ENCODE results near the gene IFI27L1.

IFI27L1 gene

GRCh38 chr14:94081386-94081820, 293 bp downstream of the IFI27L1 start:
- no peak for DNase-seq

GRCh38 chr14:94087891-94088290, 6.8 kb downstream of the IFI27L1 start:
- no peak for DNase-seq

GRCh38 chr14:94088516-94088915, 7.4 kb downstream of the IFI27L1 start:
- no peak for DNase-seq

GRCh38 chr14:94089479-94089878, 8.4 kb downstream of the IFI27L1 start:
- DNase-seq = no peak

- no peak for DNase-seq
Observed at GRCh38 chr14:94093418-94093817, 12.3 kb downstream of the IFI27L1 start.

GRCh38 chr14:94097091-94097490, 16.0 kb downstream of the IFI27L1 start:
- DNase-seq = peak; percentile 37

- DNase-seq = no peak
Observed at GRCh38 chr14:94098326-94098992, 17.3 kb downstream of the IFI27L1 start.

- no peak for DNase-seq
Observed at GRCh38 chr14:94099006-94099405, 17.9 kb downstream of the IFI27L1 start.

GRCh38 chr14:94100847-94101246, 19.7 kb downstream of the IFI27L1 start:
- no peak for DNase-seq

- DNase-seq = no peak
Observed at GRCh38 chr14:94101748-94102147, 20.6 kb downstream of the IFI27L1 start.

GRCh38 chr14:94102768-94103482, 21.8 kb downstream of the IFI27L1 start:
- no peak for DNase-seq

GRCh38 chr14:94103554-94104150, 22.5 kb downstream of the IFI27L1 start:
- no peak for DNase-seq

GRCh38 chr14:94104731-94105130, 23.6 kb downstream of the IFI27L1 start:
- DNase-seq = no peak

GRCh38 chr14:94109915-94110250, 28.8 kb downstream of the IFI27L1 start:
- DNase-seq = no peak

- DNase-seq = no peak
Observed at GRCh38 chr14:94110552-94111181, 29.6 kb downstream of the IFI27L1 start, which contains the start of gene IFI27. Gene IFI27, plus strand, starts transcription at chr14:94110736.

- no peak for DNase-seq
Observed at GRCh38 chr14:94111276-94112095, 30.4 kb downstream of the IFI27L1 start.

- DNase-seq = no peak
Observed at GRCh38 chr14:94112513-94113063, 31.5 kb downstream of the IFI27L1 start.

- no peak for DNase-seq
Observed at GRCh38 chr14:94113073-94113472, 32.0 kb downstream of the IFI27L1 start.

GRCh38 chr14:94113490-94113889, 32.4 kb downstream of the IFI27L1 start:
- peak; percentile 33 for DNase-seq

GRCh38 chr14:94113908-94114588, 32.9 kb downstream of the IFI27L1 start:
- no peak for DNase-seq

GRCh38 chr14:94114589-94115057, 33.5 kb downstream of the IFI27L1 start:
- no peak for DNase-seq

Measured in DMS79 treated with DMSO at 0.1 percent for 48 hours (cell line).